Loucy (cell line): ENCODE measurements around the gene CHCHD6.

Experiments
- H2AFZ ChIP-seq: fragments of 200-600 bp; sonication (generic); 2 replicates; pipeline ENCODE4 v1.6.0; 2016; ENCODE audit warnings: antibody characterized with exemption, mild to moderate bottlenecking, low read length, moderate library complexity
- H3F3A ChIP-seq: fragments of 200-600 bp; 2 replicates; pipeline ENCODE4 v1.6.0; 2016; ENCODE audit warnings: antibody characterized with exemption, low read depth, mild to moderate bottlenecking
- H3K27me3 ChIP-seq: fragments of 200-600 bp; sonication (generic); 2 replicates; pipeline ENCODE4 v1.6.1; 2014; ENCODE audit warnings: low read length, mild to moderate bottlenecking; ENCODE audit not compliant: insufficient read depth, poor library complexity, severe bottlenecking
- H3K36me3 ChIP-seq: fragments of 200-600 bp; sonication (generic); 2 replicates; pipeline ENCODE4 v1.6.1; 2016; ENCODE audit warnings: low read length; ENCODE audit not compliant: insufficient read depth
- H3K4me1 ChIP-seq: fragments of 200-600 bp; sonication (generic); 2 replicates; pipeline ENCODE4 v1.5.1; 2014; ENCODE audit warnings: low read length, mild to moderate bottlenecking; ENCODE audit not compliant: insufficient read depth, poor library complexity, severe bottlenecking
- H3K4me2 ChIP-seq: fragments of 200-600 bp; sonication (generic); 2 replicates; pipeline ENCODE4 v1.6.0; 2014; ENCODE audit warnings: antibody characterized with exemption, low read length, low read depth, mild to moderate bottlenecking; ENCODE audit not compliant: poor library complexity, severe bottlenecking
- H3K4me3 ChIP-seq: fragments of 200-600 bp; sonication (generic); 2 replicates; pipeline ENCODE4 v1.5.1; 2014; ENCODE audit warnings: low read length, mild to moderate bottlenecking, mixed read lengths; ENCODE audit not compliant: poor library complexity, severe bottlenecking
- H3K79me2 ChIP-seq: fragments of 200-600 bp; sonication (generic); 2 replicates; pipeline ENCODE4 v1.6.1; 2014; ENCODE audit warnings: low read length; ENCODE audit not compliant: insufficient read depth
- H3K9ac ChIP-seq: fragments of 200-600 bp; sonication (generic); 2 replicates; pipeline ENCODE4 v1.6.0; 2014; ENCODE audit warnings: mild to moderate bottlenecking, low read depth, low read length, moderate library complexity; ENCODE audit not compliant: poor library complexity, severe bottlenecking
- H3K9me2 ChIP-seq: fragments of 200-600 bp; sonication (generic); replicated peaks from 2 replicates; pipeline ENCODE4 v1.6.1; 2016; ENCODE audit warnings: low read depth, low read length, mixed read lengths
- H3K9me3 ChIP-seq: fragments of 200-600 bp; sonication (generic); 2 replicates; pipeline ENCODE4 v1.6.1; 2014; ENCODE audit warnings: mild to moderate bottlenecking, antibody characterized with exemption, low read length, low read depth; ENCODE audit not compliant: insufficient read depth
- H4K20me1 ChIP-seq: fragments of 200-600 bp; sonication (generic); 2 replicates; pipeline ENCODE4 v1.6.0; 2014; ENCODE audit warnings: antibody characterized with exemption, low read length, mild to moderate bottlenecking; ENCODE audit not compliant: insufficient read depth, poor library complexity, severe bottlenecking
- EZH2phosphoT487 ChIP-seq: fragments of 200-600 bp; IDR thresholded peaks from 2 replicates; pipeline ENCODE4 v1.6.1; 2018; ENCODE audit warnings: antibody characterized with exemption, mild to moderate bottlenecking, moderate library complexity, borderline replicate concordance
- TF ChIP-seq, protein P1 (sequence below): fragments of 200-600 bp; sonication (generic); conservative IDR thresholded peaks from 2 replicates; pipeline ENCODE4 v1.5.1; 2014; ENCODE audit warnings: mild to moderate bottlenecking, antibody characterized with exemption, low read length

Gene CHCHD6

DNA sequence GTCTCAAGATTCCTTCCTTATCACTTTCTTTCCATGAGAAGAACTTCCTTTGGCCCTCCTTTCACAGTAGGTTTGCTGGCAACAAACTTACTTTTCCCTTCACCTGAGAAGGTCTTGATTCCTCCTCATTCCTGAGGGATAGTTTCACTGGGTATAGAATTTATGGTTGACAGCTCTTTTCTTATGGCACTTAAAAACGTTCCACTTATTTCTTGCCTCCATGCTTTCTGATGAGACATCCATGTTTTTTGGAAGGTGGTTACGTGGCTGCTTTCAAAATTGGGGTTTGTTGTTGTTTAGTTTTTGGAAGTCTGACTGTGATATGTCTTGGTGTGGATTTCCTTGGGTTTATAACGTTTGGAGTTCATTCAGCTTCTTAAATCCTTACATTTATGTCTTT, 270.7 kb downstream of the CHCHD6 start:
- H3K79me2 ChIP-seq, result no peaks in the 10 kb centered on the region
- no peaks in the 10 kb centered on the region for H3K27me3 ChIP-seq
- no peak for TF ChIP-seq EZH2phosphoT487
- TF ChIP-seq, protein P1, sequence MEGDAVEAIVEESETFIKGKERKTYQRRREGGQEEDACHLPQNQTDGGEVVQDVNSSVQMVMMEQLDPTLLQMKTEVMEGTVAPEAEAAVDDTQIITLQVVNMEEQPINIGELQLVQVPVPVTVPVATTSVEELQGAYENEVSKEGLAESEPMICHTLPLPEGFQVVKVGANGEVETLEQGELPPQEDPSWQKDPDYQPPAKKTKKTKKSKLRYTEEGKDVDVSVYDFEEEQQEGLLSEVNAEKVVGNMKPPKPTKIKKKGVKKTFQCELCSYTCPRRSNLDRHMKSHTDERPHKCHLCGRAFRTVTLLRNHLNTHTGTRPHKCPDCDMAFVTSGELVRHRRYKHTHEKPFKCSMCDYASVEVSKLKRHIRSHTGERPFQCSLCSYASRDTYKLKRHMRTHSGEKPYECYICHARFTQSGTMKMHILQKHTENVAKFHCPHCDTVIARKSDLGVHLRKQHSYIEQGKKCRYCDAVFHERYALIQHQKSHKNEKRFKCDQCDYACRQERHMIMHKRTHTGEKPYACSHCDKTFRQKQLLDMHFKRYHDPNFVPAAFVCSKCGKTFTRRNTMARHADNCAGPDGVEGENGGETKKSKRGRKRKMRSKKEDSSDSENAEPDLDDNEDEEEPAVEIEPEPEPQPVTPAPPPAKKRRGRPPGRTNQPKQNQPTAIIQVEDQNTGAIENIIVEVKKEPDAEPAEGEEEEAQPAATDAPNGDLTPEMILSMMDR, result no peak
- H3K9me2 ChIP-seq, result no peaks in the 10 kb centered on the region
- peaks cover 4% of the 10 kb centered on the region; the same call in 1 of the 2 replicates for H3K9me3 ChIP-seq
- no peak overlapping the region for H3K4me3 ChIP-seq
- no peak overlapping the region for H2AFZ ChIP-seq
- no peak overlapping the region for H3K4me2 ChIP-seq
- no peaks in the 10 kb centered on the region for H3K36me3 ChIP-seq
- H4K20me1 ChIP-seq, result no peaks in the 10 kb centered on the region
- peaks cover 7% of the 10 kb centered on the region for H3K4me1 ChIP-seq
- H3K9ac ChIP-seq, result no peak overlapping the region
- H3F3A ChIP-seq, result no peaks in the 10 kb centered on the region

DNA sequence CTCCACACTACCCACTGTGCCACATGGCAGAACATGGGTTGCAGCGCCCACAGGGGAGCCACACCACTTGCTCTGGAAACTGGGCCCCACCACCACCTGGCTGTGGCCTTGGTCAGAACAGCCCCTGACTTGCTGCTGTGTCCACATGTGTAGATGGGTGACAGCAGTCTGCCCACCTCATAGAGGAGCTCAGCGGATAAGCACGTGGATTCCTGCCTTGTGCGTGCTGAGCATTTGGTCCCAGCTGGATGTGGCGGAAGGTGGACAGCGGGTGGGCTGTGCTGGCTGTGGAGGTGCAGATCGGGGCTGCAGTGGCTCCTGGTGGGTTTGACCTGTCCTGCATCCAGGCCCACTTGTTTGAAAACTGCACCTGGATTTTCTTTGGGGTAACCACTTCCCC, 272.9 kb downstream of the CHCHD6 start:
- H4K20me1 ChIP-seq, result no peaks in the 10 kb centered on the region
- peaks cover 4% of the 10 kb centered on the region; the same call in 1 of the 2 replicates for H3K9me3 ChIP-seq
- no peak overlapping the region for H3K9ac ChIP-seq
- H3K4me3 ChIP-seq, result no peak overlapping the region
- no peaks in the 10 kb centered on the region for H3K79me2 ChIP-seq
- H2AFZ ChIP-seq, result no peak overlapping the region
- H3K36me3 ChIP-seq, result no peaks in the 10 kb centered on the region
- no peaks in the 10 kb centered on the region for H3F3A ChIP-seq
- H3K4me2 ChIP-seq, result no peak overlapping the region
- H3K4me1 ChIP-seq, result peaks cover 7% of the 10 kb centered on the region
- TF ChIP-seq EZH2phosphoT487, result no peak
- TF ChIP-seq, protein P1, result no peak
- no peaks in the 10 kb centered on the region for H3K27me3 ChIP-seq
- H3K9me2 ChIP-seq, result no peaks in the 10 kb centered on the region

DNA sequence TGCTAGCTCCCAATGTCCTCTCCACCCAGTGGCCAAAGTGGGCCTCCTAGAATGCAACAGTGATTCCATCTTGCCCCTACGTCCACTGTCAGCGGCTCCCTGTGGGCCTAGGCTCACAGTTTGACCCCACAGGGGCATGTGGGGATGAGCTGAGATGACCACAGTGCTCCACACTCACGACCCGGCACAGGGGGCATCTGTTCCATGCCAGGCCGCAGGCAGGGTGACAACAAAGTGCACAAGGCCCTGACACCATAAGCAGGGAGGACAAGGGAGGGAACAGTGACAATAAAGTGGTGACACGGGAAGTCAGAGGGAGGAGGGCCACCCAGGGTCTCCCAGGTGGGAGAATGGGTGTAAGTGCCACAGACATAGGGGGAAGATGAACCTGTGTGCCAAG, 273.8 kb downstream of the CHCHD6 start:
- H3K9me3 ChIP-seq, result peaks cover 4% of the 10 kb centered on the region; the same call in 1 of the 2 replicates
- H3K36me3 ChIP-seq, result no peaks in the 10 kb centered on the region
- TF ChIP-seq, protein P1, result no peak
- TF ChIP-seq EZH2phosphoT487, result no peak
- no peak overlapping the region for H3K4me3 ChIP-seq
- H3K4me1 ChIP-seq, result peaks cover 7% of the 10 kb centered on the region
- H3F3A ChIP-seq, result no peaks in the 10 kb centered on the region
- no peaks in the 10 kb centered on the region for H4K20me1 ChIP-seq
- no peaks in the 10 kb centered on the region for H3K9me2 ChIP-seq
- no peaks in the 10 kb centered on the region for H3K27me3 ChIP-seq
- H3K9ac ChIP-seq, result no peak overlapping the region
- H3K79me2 ChIP-seq, result no peaks in the 10 kb centered on the region
- H2AFZ ChIP-seq, result no peak overlapping the region
- no peak overlapping the region for H3K4me2 ChIP-seq
